ENCODE results near the gene VTI1A.
"Not testable (repeated sequence)": the region's sequence is repeated elsewhere in the genome, so short reads cannot be mapped to it uniquely, and the experiment has no call there.

The VTI1A gene

GRCh38 chr10:112446855-112447619 lies at the start of gene VTI1A, which contains the start of gene ZDHHC6:
TSS of gene VTI1A (plus strand) at chr10:112447215. CDS start at chr10:112447374, 159 bp downstream.
TSS of gene ZDHHC6 (minus strand) at chr10:112446914. CDS start at chr10:112445436, 1,478 bp downstream.
- DNase-seq = peak; percentile 90

GRCh38 chr10:112397592-112397991 lies 49.4 kb upstream of the VTI1A start:
- DNase-seq = no peak

- no peak for DNase-seq
Measured at GRCh38 chr10:112402917-112403316, 44.1 kb upstream of the VTI1A start.

GRCh38 chr10:112404617-112405016 lies 42.4 kb upstream of the VTI1A start:
- no peak for DNase-seq

GRCh38 chr10:112406806-112407205 lies 40.2 kb upstream of the VTI1A start:
- not testable (repeated sequence) for DNase-seq

GRCh38 chr10:112407696-112408095 lies 39.3 kb upstream of the VTI1A start:
- DNase-seq = no peak

GRCh38 chr10:112409299-112409698 lies 37.7 kb upstream of the VTI1A start:
- DNase-seq = no peak

DNA sequence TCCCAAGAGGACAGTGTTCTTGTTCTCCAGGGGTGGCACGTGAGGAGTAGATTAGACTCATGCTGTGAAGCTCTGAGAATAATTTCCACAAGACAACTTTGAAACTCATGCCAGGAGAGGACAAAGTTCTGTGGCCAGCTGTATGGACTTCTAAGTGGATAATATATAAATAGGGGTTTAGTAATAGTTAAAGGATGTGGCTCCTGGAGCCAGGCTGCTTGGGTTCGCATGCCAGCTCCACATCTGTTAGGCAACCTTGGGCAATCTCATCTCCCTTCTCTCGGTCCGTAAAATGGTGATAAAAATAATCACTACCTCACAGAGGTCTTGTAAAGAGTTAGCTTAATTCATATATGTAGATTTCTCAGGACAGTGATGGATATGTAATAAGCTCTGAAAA lies 37.3 kb upstream of the VTI1A start:
- DNase-seq = no peak

DNA sequence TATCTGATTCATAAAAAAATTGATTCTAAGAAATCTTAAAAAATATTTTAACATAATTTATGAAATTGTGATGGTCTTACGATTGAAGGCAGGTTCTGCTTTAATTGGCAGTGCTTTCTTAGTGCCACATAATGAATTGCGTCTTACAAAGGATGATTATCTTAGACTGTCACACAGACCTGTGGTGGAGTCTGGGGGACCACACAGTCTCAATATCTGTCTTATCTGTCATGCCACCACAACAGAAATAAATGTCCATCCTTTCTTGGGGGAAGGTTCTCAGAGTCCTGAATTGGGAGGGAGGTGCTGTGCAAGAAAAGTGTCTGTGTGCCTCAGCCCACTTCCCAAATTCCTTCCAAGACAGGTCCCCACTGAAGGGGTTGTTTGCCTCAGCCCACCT lies 34.3 kb upstream of the VTI1A start:
- DNase-seq = no peak

- no peak for DNase-seq
Measured at GRCh38 chr10:112421731-112422130, 25.3 kb upstream of the VTI1A start.

DNA sequence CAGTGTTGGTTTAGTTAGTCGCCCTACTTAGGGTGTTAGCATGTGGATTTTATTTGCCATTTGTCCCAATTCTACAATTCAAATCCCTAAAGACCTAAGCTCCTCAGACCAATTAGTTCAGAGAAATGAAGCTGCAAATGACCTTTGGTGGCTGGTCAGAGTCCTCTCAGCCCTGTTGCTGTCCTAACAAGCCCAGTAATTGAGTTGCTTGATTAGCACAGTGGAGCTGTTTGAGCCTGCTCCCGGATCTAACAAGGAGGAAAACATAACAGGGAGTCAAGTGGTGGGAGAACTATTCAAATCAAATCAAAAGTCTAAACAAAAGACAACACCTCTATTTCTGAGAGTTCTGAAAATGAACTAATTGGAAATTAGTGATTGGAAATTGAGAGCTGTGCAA lies 22.4 kb upstream of the VTI1A start:
- DNase-seq = no peak

- no peak for DNase-seq
Measured at GRCh38 chr10:112426111-112426510, 20.9 kb upstream of the VTI1A start.

GRCh38 chr10:112429147-112429546 lies 17.9 kb upstream of the VTI1A start:
- no peak for DNase-seq

DNA sequence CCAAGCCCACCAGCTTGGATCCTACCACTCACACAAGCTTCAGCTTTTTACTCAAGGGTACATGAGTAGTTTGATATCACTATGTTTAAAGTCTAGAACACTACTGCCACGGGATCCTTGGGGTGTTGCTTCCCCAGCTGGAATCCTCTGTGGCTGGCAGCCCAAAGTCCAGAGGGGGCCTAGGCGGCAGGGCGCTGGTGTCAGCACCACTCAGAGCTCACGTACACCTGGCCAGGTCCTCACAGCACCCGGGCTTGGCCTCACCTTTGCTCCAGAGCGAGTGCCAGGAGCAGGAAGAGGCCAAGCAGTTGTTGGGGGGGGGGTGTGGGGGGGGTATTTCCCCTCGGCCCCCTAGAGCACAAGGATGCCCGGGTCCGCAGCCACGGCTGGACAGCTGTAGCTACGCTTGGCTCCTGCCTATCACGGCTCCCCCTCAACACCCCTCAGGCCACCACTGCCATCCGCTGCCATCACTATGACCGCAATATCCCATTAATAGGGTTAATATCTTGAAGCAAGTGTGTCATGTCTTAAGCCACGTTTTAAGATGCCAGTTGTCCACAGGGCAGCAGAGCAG lies 17.3 kb upstream of the VTI1A start:
- no peak for DNase-seq

DNA sequence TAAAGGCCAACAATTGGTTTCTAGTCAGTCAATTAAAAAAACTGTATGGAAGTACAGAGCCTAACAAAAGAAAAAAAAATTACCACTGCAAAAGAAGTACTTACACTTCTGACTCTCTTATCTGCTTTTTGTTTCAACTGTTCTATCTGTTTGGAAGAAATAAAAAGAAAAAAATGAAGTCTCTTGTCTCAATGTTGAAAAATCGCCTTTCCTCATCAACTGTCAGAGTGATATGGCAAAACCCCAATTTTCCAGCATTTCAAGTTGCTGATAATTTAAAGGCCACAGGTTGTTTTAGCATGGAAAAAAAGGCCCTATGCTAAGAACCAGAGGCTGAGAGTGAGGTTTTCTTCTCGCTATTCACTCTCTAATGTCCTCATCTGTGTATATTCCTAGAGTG lies 13.9 kb upstream of the VTI1A start:
- no peak for DNase-seq

DNA sequence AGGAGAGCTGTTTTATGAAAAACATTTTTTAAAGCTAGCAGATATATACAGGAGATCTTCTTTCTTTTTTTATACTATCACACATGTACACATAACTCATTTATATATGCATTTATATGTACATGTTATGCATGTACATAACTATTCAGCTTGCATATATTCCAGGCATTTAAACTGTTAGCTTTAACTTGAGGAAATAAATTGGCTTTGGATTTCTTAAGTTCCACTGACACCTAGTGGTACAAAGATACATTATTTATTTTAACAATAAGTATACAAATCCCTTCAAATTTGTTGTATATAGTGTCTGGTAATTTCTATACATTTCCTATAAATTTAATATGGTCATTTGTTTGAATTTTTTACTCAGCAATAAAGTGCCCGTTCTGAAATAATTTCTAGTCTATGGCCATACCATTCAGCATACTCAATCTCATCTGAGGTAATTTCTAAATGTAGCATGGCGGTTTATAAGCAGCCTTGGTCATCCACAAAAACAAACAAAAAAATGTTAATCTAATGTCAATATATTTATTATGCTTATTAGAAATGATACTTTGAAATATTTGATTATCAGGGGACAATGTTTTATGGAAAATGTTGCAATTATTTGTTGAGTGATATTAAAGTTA lies 11.9 kb upstream of the VTI1A start:
- no peak for DNase-seq

GRCh38 chr10:112438356-112438755 lies 8.7 kb upstream of the VTI1A start:
- DNase-seq = no peak

- no peak for DNase-seq
Measured at GRCh38 chr10:112441520-112441919, 5.5 kb upstream of the VTI1A start.

DNA sequence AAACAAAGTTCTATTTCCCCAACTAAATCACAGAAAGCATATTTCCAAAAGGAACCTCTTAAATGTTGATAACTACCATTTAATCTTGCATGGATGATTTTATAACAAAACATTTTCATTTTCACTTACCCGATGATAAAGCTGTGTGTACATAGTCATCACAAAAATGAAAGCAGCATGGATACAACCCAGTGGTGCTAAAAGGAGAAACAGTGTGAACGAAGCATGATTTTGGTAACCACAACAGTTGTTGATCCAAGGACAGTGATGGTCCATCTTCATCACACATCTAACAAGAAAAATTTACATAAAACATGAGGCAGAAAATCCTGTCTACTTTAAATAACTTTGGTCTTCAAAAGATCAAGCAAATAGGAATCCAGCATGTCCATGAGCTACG lies 5.0 kb upstream of the VTI1A start:
- DNase-seq = no peak

GRCh38 chr10:112446055-112446854 lies 760 bp upstream of the VTI1A start:
- peak; percentile 20 for DNase-seq

DNA sequence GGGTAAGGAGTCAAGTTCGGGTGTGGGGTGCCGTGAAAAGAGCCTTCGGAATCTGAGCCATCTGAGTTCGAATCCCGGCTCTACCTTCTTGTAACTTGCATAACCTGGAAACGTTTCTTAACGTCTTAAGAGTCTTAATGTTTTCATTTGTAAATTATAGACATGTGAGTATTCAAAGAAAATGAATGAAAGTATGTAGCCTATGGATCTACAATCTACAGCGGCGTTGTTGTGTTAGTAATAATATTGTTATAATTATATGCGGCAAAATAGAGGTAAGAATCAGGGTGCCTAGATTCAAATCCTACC lies 559 bp downstream of the VTI1A start:
- DNase-seq = no peak

DNA sequence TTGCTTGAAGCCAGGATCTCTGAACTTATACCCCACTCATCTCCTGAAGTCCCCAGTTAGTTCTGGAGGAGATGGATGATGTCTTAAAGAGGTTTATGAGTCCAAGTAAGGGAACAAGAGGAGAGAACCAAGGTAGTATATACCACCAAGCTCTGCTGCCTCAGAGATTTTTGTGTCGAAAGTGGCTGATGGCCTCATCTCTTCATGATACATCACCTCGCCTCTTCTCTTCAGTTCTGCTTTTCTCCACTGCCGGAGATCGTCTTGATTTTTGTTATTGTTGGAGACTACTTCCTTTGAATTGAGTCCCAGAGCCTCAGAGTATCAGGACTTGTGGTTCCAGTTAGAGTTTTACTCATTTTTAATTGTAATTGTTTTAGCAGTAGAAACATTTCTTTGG lies 1.9 kb downstream of the VTI1A start:
- DNase-seq = no peak

Measured in femur (tissue), 1 donor.